Esophagus squamous epithelium (tissue), 5 donors: Measurements from ENCODE around the gene TEX261. TPM values are rescaled to one million over a fixed set of nuclear protein-coding genes. Genes with fewer than 3 reads are reported as not detected.

Experiments
- DNase-seq: peaks from one replicate; lab custom pipeline; 2025; lab: John Stamatoyannopoulos, UW
- H3K27ac ChIP-seq, 4 donors: fragments of 200-600 bp; sonication (generic); one replicate each; pipeline ENCODE4 v1.5.1; 2016 to 2019; ENCODE audit warnings: mild to moderate bottlenecking in 1 of 4
- H3K27me3 ChIP-seq, 4 donors: fragments of 200-600 bp; sonication (generic); 1 replicate in 3 of 4; 2 replicates in 1 of 4; pipeline versions ENCODE4 v1.5.1 to v1.6.0; 2017 to 2021; ENCODE audit warnings: antibody characterized with exemption in 1 of 4
- H3K36me3 ChIP-seq, 3 donors: fragments of 200-600 bp; sonication (generic); one replicate each; pipeline ENCODE4 v1.5.1; 2016 to 2019
- H3K4me1 ChIP-seq, 3 donors: fragments of 200-600 bp; sonication (generic); one replicate each; pipeline ENCODE4 v1.5.1; 2017 to 2019
- H3K4me3 ChIP-seq, 4 donors: fragments of 200-600 bp; sonication (generic); 1 replicate in 3 of 4; 2 replicates in 1 of 4; pipeline ENCODE4 v1.5.1; 2016 to 2019; ENCODE audit warnings: mild to moderate bottlenecking in 2 of 4, moderate library complexity in 1 of 4
- H3K9me3 ChIP-seq, 3 donors: fragments of 200-600 bp; sonication (generic); one replicate each; pipeline ENCODE4 v1.5.1; 2016 to 2019
- CTCF ChIP-seq, 6 experiments: fragments of 450-650 bp in 4 of 6; fragments of 200-600 bp in 2 of 6; sonication (generic) in 2 of 6; IDR thresholded peaks; one replicate each; pipeline ENCODE4 v1.5.1; 2016 to 2019; ENCODE audit warnings: antibody characterized with exemption in 6 of 6, mild to moderate bottlenecking in 4 of 6, moderate library complexity in 4 of 6
- POLR2A ChIP-seq, 4 donors: fragments of 450-650 bp; IDR thresholded peaks; one replicate each; pipeline ENCODE4 v1.6.1; 2017; ENCODE audit warnings: antibody characterized with exemption in 4 of 4, mild to moderate bottlenecking in 4 of 4, moderate library complexity in 3 of 4
- WGBS, 2 donors: methylation state at CpG; one replicate each; pipeline ENCODE4 v1.1.5; 2018; 5-methylcytosine and 5-hydroxymethylcytosine counted together
- intact Hi-C: fragments of 100-400 bp; cut with DNase I; formaldehyde crosslinking; loops from one replicate; pipeline ENCODE4 v1.15.0; 2022
- total RNA-seq, 4 donors: library from RNA; depleted of rRNA; stranded (reverse); fragments of >200 nt; gene quantifications; one replicate each; pipeline ENCODE4 v1.1.0, GENCODE V29; 2016
- donor health status: DM: yes; HTN: yes; CAD: no.

TEX261 gene
- total RNA-seq, 4 donors from 2014 or later = 22.6 to 33.3 (median 27.1) TPM

DNA sequence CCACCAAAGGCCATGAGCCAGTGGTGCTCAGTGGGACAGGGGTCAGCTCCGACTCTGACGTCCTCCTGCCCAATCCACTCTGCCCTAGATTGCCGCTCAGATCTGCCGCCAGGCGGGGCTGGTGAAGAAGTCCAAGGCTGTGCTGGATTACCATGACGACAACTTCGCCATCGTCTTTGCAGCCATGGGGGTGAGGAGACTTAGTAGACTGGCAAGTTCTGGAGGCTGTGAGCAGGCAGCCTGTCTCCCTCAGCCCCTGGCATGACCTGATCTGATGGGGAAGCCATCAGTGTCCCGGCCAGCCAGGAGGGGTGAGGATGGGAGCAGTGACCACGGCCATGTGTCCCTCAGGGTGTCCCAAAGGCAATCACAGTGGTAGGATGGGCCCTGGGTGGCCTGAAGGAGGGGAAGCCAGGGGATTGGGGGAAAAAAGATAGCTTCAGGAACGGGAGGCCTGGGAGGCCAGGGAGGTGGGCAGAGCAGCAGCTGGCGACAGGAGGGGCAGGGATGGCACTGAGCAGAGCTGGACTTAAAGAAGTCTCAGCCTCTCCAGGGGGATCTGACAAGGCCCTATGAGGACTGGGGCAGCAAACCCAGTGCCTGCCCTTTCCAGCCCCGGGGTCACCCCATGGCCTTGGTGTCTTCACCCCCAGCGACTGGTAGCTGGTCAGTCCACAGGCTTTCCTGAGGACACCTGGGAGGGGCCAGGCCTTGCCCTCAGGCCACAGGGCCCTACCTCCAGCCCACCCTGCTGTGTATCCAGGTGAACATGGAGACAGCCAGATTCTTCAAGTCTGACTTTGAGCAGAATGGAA lies 33.6 kb downstream of the TEX261 start:
- no peaks in the 10 kb centered on the region for H3K36me3 ChIP-seq
- H3K4me3 ChIP-seq = no peak overlapping the region
- peaks cover 2 to 10% (median 3%) of the 10 kb centered on the region in 3 donors for H3K4me1 ChIP-seq
- H3K9me3 ChIP-seq = no peaks in the 10 kb centered on the region
- H3K27me3 ChIP-seq = peaks cover 0 to 91% (median 0%) of the 10 kb centered on the region in 4 donors
- intact Hi-C loops = no loop called here
- DNase-seq = no peak
- no peak overlapping the region for H3K27ac ChIP-seq
- no peak for TF ChIP-seq CTCF (IDR thresholded peaks at IDR 0.05)
- TF ChIP-seq POLR2A (IDR thresholded peaks at IDR 0.05) = no peak
- 73 to 76% methylated on average over 3 to 7 of the region's 14 CpGs for whole genome bisulfite sequencing, 2 donors

DNA sequence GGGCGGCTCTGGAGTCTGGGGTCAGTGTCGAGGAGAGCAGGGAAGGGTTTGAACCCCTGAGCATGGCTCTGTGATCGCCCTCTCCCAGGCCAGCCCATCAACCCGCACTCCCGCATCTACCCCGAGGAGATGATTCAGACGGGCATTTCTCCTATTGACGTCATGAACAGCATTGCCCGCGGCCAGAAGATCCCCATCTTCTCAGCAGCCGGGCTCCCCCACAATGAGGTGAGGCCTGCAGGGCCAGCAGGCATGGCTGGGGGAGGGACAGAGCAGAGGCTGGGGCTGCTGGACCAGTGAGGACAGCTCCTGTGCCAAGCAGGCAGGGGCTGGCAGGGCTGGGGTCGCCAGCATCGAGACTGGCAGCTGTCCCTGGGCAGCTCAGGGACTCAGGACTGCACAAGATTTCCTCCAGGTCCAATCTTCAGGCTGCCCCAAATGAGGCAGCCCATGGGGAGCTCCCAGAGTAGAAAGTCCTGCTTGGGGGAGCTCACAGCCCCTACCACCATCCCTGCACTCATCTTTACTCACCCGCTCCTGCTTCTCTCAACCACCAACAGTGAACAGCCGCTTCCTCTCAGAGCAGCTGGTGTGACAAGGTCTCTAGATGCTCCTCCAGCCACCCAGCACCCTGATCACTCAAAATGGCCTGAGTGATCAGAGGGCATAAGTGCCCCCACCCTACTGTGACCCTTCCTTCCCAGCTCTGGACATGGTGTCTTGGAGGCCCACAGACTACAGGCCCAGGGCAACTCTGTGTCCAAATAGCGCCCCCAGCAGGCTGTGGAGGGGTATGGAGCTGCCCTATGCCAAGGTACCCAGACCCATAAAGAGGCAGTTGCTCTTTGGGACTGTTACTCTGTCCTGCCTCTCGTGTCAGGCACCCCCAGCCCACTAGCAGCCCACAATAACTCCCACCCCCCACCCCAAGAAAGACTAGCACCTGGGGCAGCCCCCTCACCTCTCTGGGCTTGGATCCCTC lies 34.5 kb downstream of the TEX261 start:
- Histone ChIP-seq H3K4me3 (no peak overlapping the region), H3K9me3 (no peaks in the 10 kb centered on the region), H3K27ac (no peak overlapping the region), H3K4me1 (peaks cover 1 to 7% (median 2%) of the 10 kb centered on the region in 3 donors), H3K36me3 (no peaks in the 10 kb centered on the region), H3K27me3 (peaks cover 0 to 88% (median 0%) of the 10 kb centered on the region in 4 donors)
- no peak for DNase-seq
- WGBS, 2 donors = 56 to 92% methylated on average over 8 to 10 of the region's 17 CpGs
- intact Hi-C loops = no loop called here
- TF ChIP-seq CTCF (IDR thresholded peaks at IDR 0.05) (no peak), POLR2A (IDR thresholded peaks at IDR 0.05) (no peak)

- no peak for TF ChIP-seq POLR2A (IDR thresholded peaks at IDR 0.05)
- TF ChIP-seq CTCF (IDR thresholded peaks at IDR 0.05) = no peak
- WGBS, 2 donors = 83 to 90% methylated on average over 1 to 9 of the region's 9 CpGs
- Histone ChIP-seq H3K4me3 (no peak overlapping the region), H3K27me3 (peaks cover 0 to 88% (median 0%) of the 10 kb centered on the region in 4 donors), H3K27ac (no peak overlapping the region), H3K36me3 (no peaks in the 10 kb centered on the region), H3K9me3 (no peaks in the 10 kb centered on the region), H3K4me1 (no peaks in the 10 kb centered on the region)
- intact Hi-C loops = no loop called here
- no peak for DNase-seq
Measured at GRCh38 chr2:70959271-70959761, 35.4 kb downstream of the TEX261 start.

GRCh38 chr2:70958759-70959158 lies 35.9 kb downstream of the TEX261 start:
- no peaks in the 10 kb centered on the region for H3K9me3 ChIP-seq
- no peaks in the 10 kb centered on the region for H3K4me1 ChIP-seq
- 72 to 89% methylated on average over 5 of the region's 6 CpGs for WGBS, 2 donors
- no peak for DNase-seq
- H3K36me3 ChIP-seq = no peaks in the 10 kb centered on the region
- H3K27me3 ChIP-seq = peaks cover 0 to 87% (median 0%) of the 10 kb centered on the region in 4 donors
- H3K27ac ChIP-seq = no peak overlapping the region
- H3K4me3 ChIP-seq = no peak overlapping the region
- intact Hi-C loops = no loop called here
- TF ChIP-seq POLR2A (IDR thresholded peaks at IDR 0.05) (no peak), CTCF (IDR thresholded peaks at IDR 0.05) (no peak)
